ENCODE measurements around the gene PRRX1.

Gene PRRX1

DNA sequence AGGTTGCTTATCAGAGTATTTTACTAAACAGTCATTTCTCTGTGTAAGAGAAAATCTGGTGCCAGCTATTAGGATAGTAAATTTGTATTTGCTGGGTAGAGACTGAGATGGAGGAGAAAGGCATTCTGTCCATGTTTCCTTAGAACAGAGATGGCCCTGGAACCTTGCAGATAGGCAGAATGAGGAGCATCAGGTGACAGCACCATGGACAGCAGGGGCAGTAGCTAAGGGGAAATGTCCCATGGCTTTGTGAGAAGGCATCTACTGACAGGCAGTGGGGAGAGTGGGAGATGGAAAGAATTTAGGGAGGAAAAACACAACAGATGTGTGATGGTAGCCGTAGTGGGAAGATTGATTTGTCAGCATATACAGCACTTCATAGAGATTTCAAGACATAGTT lies 105.0 kb downstream of the PRRX1 start:
- no peak for DNase-seq (ENCODE audit: low read depth in 2 of 2)

- no peak for DNase-seq (ENCODE audit: low read depth in 2 of 2)
Measured at GRCh38 chr1:170769691-170770090, 105.8 kb downstream of the PRRX1 start.

DNA sequence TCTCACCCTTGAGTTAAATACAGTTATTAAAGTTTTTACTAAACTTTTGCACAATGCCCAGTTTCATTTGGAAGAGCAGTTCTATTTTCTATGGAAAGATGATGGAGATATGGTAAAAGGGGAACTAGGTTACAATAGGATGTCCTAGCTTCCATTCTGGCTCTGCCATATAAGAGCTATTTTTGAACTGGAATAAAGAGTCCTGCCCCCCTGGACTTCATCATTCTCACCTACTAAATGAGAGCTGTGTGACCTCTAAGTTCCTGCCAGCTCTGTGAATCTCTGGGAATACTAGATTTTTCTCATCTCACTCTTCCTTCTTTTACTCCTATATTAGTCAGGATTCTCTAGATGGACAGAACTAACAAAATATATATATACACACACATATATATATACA lies 106.3 kb downstream of the PRRX1 start:
- DNase-seq (ENCODE audit: low read depth in 2 of 2), result no peak

DNA sequence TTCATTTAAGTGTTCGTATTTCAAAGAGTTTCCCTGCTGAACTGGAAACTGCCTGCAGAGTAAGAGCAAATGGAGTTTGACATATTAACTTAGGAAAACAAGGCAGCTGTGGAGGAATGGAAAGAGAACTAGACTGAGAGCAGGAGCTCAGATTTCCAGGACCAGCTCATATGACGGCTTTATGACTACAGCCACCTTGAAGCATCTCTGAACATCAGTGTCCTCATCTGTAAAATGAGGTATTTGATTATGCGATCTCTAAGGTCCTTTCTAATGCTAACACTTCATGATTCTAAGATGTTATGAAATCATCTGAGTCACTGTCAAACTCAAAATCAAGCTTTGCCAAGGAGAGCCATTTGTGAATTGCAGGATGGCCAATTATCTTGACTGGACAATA lies 112.3 kb downstream of the PRRX1 start:
- no peak for DNase-seq (ENCODE audit: low read depth in 2 of 2)

GRCh38 chr1:170776777-170777176 lies 112.8 kb downstream of the PRRX1 start:
- DNase-seq (ENCODE audit: low read depth in 2 of 2), result no peak

Data from activated CD8-positive, alpha-beta memory T cell treated with anti-CD3 and anti-CD28 coated beads for 4 hours (primary cell).